GM12873 (cell line): Measurements from ENCODE around the gene ALKBH5.
A peak's percentile ranks its signal among the peaks of the same experiment; 100 is the strongest.

Experiments
- CTCF ChIP-seq: IDR thresholded peaks from 2 replicates; pipeline ENCODE4 v1.5.1; 2012; ENCODE audit warnings: low read depth, mild to moderate bottlenecking, moderate library complexity, low read length, control low read depth; ENCODE audit not compliant: insufficient read depth; ENCODE audit errors: missing control alignments

Gene ALKBH5

GRCh38 chr17:18186627-18186982 lies 3.0 kb downstream of the ALKBH5 start:
- TF ChIP-seq CTCF = no peak

- TF ChIP-seq CTCF = no peak
These were observed 3.6 kb downstream of the ALKBH5 start for GRCh38 chr17:18187226-18187625.

- no peak for TF ChIP-seq CTCF
These were observed 4.5 kb downstream of the ALKBH5 start for GRCh38 chr17:18187821-18188761.

- TF ChIP-seq CTCF = no peak
These were observed 7.1 kb downstream of the ALKBH5 start for GRCh38 chr17:18190628-18191235.

- no peak for TF ChIP-seq CTCF
These were observed 7.6 kb downstream of the ALKBH5 start for GRCh38 chr17:18191236-18191667.

GRCh38 chr17:18191967-18192366 lies 8.3 kb downstream of the ALKBH5 start:
- peak; percentile 47 for TF ChIP-seq CTCF

- no peak for TF ChIP-seq CTCF
These were observed 10.8 kb downstream of the ALKBH5 start for GRCh38 chr17:18194394-18194793.
